PC-3 (cell line): ENCODE measurements around the gene C1orf141. TPM values are rescaled to one million over a fixed set of nuclear protein-coding genes. Genes with fewer than 3 reads are reported as not detected.
"Not testable (repeated sequence)": the region's sequence is repeated elsewhere in the genome, so short reads cannot be mapped to it uniquely, and the experiment has no call there.

Source experiments
- ATAC-seq: fragments of 200-7000 bp; cut with Tn5 transposase; 2 replicates; pipeline ENCODE4 v1.9.1; 2020; ENCODE audit warnings: mild to moderate bottlenecking, moderate library complexity
- BruUV-seq: library from RNA; stranded (reverse); fragments of 400-500 nt; replicated peaks from 2 replicates; lab custom pipeline; 2021; lab: Mats Ljungman, UMichigan
- CTCF ChIA-PET: fragments of 300-600 bp; sonication (Branson Sonifier 250); formaldehyde crosslinking; loops from one replicate; lab custom pipeline; 2022; ENCODE audit warnings: antibody characterized with exemption; lab: Charles Lee
- POLR2A ChIA-PET: fragments of 300-600 bp; sonication (Branson Sonifier 250); formaldehyde crosslinking; loops from one replicate; lab custom pipeline; 2022; ENCODE audit warnings: antibody characterized with exemption; ENCODE audit not compliant: unreplicated experiment; lab: Charles Lee
- DNase-seq: peaks from one replicate; pipeline ENCODE4 v3.0.0-alpha.2; 2015
- H2AFZ ChIP-seq: fragments of 300-600 bp; sonication (generic); 2 replicates; pipeline ENCODE4 v1.6.0; 2016; ENCODE audit warnings: antibody characterized with exemption, low read length
- H3F3A ChIP-seq: fragments of 300-600 bp; sonication (generic); one replicate; pipeline ENCODE4 v1.6.0; 2017; ENCODE audit warnings: antibody characterized with exemption, low read length, control low read depth, mild to moderate bottlenecking; ENCODE audit not compliant: unreplicated experiment
- H3K27ac ChIP-seq: fragments of 300-600 bp; sonication (generic); 2 replicates; pipeline ENCODE4 v1.5.1; 2016; ENCODE audit warnings: mild to moderate bottlenecking, low read length
- H3K27me3 ChIP-seq: fragments of 300-600 bp; sonication (generic); 2 replicates; pipeline ENCODE4 v1.6.1; 2016; ENCODE audit warnings: low read length, mixed read lengths
- H3K36me3 ChIP-seq: fragments of 300-600 bp; sonication (generic); 2 replicates; pipeline ENCODE4 v1.6.1; 2016; ENCODE audit warnings: low read depth, mixed run types, low read length, mixed read lengths
- H3K4me1 ChIP-seq: fragments of 300-600 bp; sonication (generic); 2 replicates; pipeline ENCODE4 v1.5.1; 2016; ENCODE audit warnings: low read length; ENCODE audit not compliant: insufficient read depth
- H3K4me2 ChIP-seq: fragments of 300-600 bp; sonication (generic); 2 replicates; pipeline ENCODE4 v1.6.0; 2016; ENCODE audit warnings: low read length
- H3K4me3 ChIP-seq: fragments of 300-600 bp; sonication (generic); 2 replicates; pipeline ENCODE4 v1.5.1; 2016; ENCODE audit warnings: mild to moderate bottlenecking, low read length, mixed read lengths
- H3K79me2 ChIP-seq: fragments of 300-600 bp; sonication (generic); 2 replicates; pipeline ENCODE4 v1.6.1; 2017; ENCODE audit warnings: low read length, mixed read lengths
- H3K9ac ChIP-seq: fragments of 300-600 bp; sonication (generic); 2 replicates; pipeline ENCODE4 v1.6.0; 2016; ENCODE audit warnings: mild to moderate bottlenecking, low read length
- H3K9me2 ChIP-seq: fragments of 300-600 bp; sonication (generic); replicated peaks from 2 replicates; pipeline ENCODE4 v1.6.1; 2016; ENCODE audit warnings: mixed run types, low read length, mixed read lengths
- H3K9me3 ChIP-seq: fragments of 300-600 bp; sonication (generic); 2 replicates; pipeline ENCODE4 v1.6.1; 2016; ENCODE audit warnings: low read length, mixed read lengths
- H4K20me1 ChIP-seq: fragments of 300-600 bp; sonication (generic); 2 replicates; pipeline ENCODE4 v1.6.1; 2016; ENCODE audit warnings: low read length, mixed read lengths
- EZH2 ChIP-seq: fragments of 300-600 bp; sonication (generic); IDR thresholded peaks from one replicate; pipeline ENCODE4 v1.6.1; 2017; ENCODE audit warnings: antibody characterized with exemption, mild to moderate bottlenecking, low read length; ENCODE audit not compliant: unreplicated experiment
- EZH2phosphoT487 ChIP-seq: fragments of 300-600 bp; sonication (generic); IDR thresholded peaks from 2 replicates; pipeline ENCODE4 v1.6.1; 2018; ENCODE audit warnings: mild to moderate bottlenecking, antibody characterized with exemption, low read length, borderline replicate concordance
- intact Hi-C: fragments of 100-400 bp; cut with micrococcal nuclease; formaldehyde crosslinking; loops from 2 replicates; pipeline ENCODE4 v1.9.0; 2023
- total RNA-seq: library from RNA; depleted of rRNA; stranded (reverse); fragments of >200 nt; gene quantifications from 2 replicates; pipeline ENCODE4 v1.2.3, GENCODE V29; 2014
- TF ChIP-seq, protein P1 (sequence below): fragments of 300-600 bp; sonication (generic); conservative IDR thresholded peaks from 2 replicates; pipeline ENCODE4 v1.5.1; 2017; ENCODE audit warnings: antibody characterized with exemption, low read depth, mild to moderate bottlenecking, low read length

C1orf141 gene
- total RNA-seq, 1 experiment from 2014 or later, result not detected

DNA sequence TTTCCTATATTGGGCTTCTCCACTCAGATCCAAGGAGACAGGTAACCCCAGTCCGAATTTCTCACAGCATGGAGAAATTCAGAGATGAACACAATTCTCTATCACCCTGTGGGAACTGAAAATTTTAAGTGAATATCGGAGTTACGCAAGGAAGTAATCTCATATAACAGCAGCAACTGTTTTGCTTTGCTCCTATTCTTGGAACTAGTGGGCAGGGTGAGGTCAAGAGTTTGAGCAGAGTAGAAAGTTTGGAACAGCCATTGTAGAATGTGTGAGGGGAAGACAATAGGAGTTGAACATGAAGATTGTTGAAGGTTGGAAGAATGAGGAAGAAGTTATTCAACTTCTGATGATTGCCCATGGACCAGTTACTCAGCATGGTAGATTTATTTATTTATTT is 56.5 kb downstream of the C1orf141 start:
- CTCF ChIA-PET, result no interaction called here
- TF ChIP-seq EZH2 (no peak), EZH2phosphoT487 (no peak)
- TF ChIP-seq, protein P1, sequence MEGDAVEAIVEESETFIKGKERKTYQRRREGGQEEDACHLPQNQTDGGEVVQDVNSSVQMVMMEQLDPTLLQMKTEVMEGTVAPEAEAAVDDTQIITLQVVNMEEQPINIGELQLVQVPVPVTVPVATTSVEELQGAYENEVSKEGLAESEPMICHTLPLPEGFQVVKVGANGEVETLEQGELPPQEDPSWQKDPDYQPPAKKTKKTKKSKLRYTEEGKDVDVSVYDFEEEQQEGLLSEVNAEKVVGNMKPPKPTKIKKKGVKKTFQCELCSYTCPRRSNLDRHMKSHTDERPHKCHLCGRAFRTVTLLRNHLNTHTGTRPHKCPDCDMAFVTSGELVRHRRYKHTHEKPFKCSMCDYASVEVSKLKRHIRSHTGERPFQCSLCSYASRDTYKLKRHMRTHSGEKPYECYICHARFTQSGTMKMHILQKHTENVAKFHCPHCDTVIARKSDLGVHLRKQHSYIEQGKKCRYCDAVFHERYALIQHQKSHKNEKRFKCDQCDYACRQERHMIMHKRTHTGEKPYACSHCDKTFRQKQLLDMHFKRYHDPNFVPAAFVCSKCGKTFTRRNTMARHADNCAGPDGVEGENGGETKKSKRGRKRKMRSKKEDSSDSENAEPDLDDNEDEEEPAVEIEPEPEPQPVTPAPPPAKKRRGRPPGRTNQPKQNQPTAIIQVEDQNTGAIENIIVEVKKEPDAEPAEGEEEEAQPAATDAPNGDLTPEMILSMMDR, result no peak
- DNase-seq (no peak), ATAC-seq (no peak)
- Histone ChIP-seq H3K27ac (no peak overlapping the region), H3K9ac (no peak overlapping the region), H3K4me1 (no peaks in the 10 kb centered on the region), H3K4me2 (no peak overlapping the region), H3K4me3 (no peak overlapping the region), H3K9me2 (0 out of 2 replicates have a peak, but pooled peaks cover 7% of the 10 kb centered on the region), H2AFZ (no peak overlapping the region), H4K20me1 (no peaks in the 10 kb centered on the region), H3K9me3 (no peaks in the 10 kb centered on the region), H3K27me3 (no peaks in the 10 kb centered on the region), H3K36me3 (no peaks in the 10 kb centered on the region), H3F3A (no peaks in the 10 kb centered on the region), H3K79me2 (no peaks in the 10 kb centered on the region)
- intact Hi-C loops, result no loop called here
- POLR2A ChIA-PET, result no interaction called here
- no TSS peak for BruUV-seq

DNA sequence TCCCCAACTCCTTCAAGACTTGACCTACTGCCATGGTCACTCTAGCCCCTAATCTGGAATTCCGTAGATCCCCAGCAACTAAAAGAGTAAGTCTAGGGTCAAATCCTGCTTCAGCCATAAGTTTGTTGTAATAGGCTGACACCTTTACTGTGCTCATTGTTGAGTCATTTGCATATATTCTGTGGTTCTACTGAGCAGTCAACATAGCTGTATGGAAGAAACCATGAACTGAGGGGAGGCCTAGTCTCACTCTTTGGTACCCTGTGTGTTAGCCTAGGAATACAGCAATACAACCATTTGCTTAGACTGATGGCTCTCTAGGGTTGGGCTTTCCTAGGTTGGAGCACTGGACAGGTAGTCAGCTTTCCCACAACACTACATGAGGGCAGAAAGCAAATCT is 57.2 kb downstream of the C1orf141 start:
- no peaks in the 10 kb centered on the region for H3K27me3 ChIP-seq

DNA sequence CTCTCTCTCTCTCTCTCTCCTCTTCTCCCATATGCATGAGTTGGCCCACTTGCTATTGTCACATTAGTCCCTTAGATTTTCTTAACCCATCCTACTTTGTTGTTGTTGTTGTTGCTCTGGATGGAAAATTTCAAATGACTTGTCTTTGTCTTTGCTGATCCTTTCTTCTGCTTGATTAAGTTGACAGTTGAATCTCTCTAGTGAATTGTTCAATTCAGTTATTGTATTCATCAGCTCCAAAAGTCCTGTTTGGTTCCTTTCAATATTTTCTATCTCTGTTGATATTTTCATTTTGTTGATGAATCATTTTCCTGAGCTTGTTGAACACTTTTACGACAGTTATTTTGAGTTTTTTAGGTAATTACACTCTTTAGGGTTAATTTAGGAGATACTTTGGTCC is 62.0 kb downstream of the C1orf141 start:
- no peak overlapping the region for H3K4me3 ChIP-seq

More for the DNA sequence above, 57.2 kb downstream of the C1orf141 start:
- Histone ChIP-seq H3K9ac (no peak overlapping the region), H3K4me3 (no peak overlapping the region), H3K9me3 (no peaks in the 10 kb centered on the region), H4K20me1 (no peaks in the 10 kb centered on the region), H2AFZ (no peak overlapping the region), H3K4me2 (no peak overlapping the region), H3F3A (no peaks in the 10 kb centered on the region), H3K9me2 (0 out of 2 replicates have a peak, but pooled peaks cover 7% of the 10 kb centered on the region), H3K4me1 (no peaks in the 10 kb centered on the region), H3K79me2 (no peaks in the 10 kb centered on the region), H3K36me3 (no peaks in the 10 kb centered on the region), H3K27ac (no peak overlapping the region)
- ATAC-seq (no peak), DNase-seq (no peak)
- TF ChIP-seq EZH2phosphoT487 (no peak), EZH2 (no peak)
- TF ChIP-seq, protein P1, result no peak
- no TSS peak for BruUV-seq
- CTCF ChIA-PET, result no interaction called here
- POLR2A ChIA-PET, result no interaction called here
- intact Hi-C loops, result no loop called here

DNA sequence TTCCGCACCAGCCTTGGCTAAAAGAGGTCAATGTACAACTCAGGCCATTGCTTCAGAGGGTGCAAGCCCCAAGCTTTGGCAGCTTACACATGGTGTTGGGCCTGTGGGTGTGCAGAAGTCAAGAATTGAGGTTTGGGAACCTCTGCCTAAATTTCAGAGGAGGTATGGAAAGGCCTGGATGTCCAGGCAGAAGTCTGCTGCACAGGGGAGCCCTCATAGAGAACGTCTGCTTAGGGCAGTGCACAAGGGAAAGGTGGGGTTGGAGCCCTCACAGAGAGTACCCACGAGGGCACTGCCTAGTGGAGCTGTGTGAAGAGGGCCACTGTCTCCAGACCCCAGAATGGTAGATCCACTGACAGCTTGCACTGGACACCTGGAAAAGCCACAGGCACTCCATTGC is 67.1 kb downstream of the C1orf141 start:
- H3K9ac ChIP-seq, DNase-seq, H3K4me2 ChIP-seq, H3K4me1 ChIP-seq, H4K20me1 ChIP-seq, H3K9me3 ChIP-seq, CTCF ChIA-PET, H3K36me3 ChIP-seq, H3F3A ChIP-seq, H3K9me2 ChIP-seq, POLR2A ChIA-PET, ATAC-seq, intact Hi-C loops, H3K79me2 ChIP-seq, H2AFZ ChIP-seq, BruUV-seq, H3K27ac ChIP-seq, H3K27me3 ChIP-seq, H3K4me3 ChIP-seq: not testable (repeated sequence)

More for the DNA sequence above, 62.0 kb downstream of the C1orf141 start:
- no peak overlapping the region for H3K4me2 ChIP-seq
- TF ChIP-seq EZH2 (no peak), EZH2phosphoT487 (no peak)
- TF ChIP-seq, protein P1, result no peak
- no peaks in the 10 kb centered on the region for H3K27me3 ChIP-seq
- H3K9me2 ChIP-seq, result 0 out of 2 replicates have a peak, but pooled peaks cover 7% of the 10 kb centered on the region
- H3K27ac ChIP-seq, result no peak overlapping the region
- CTCF ChIA-PET, result no interaction called here
- H4K20me1 ChIP-seq, result no peaks in the 10 kb centered on the region
- no peak overlapping the region for H3K9ac ChIP-seq
- no peaks in the 10 kb centered on the region for H3K4me1 ChIP-seq
- H3F3A ChIP-seq, result no peaks in the 10 kb centered on the region
- H3K79me2 ChIP-seq, result no peaks in the 10 kb centered on the region
- DNase-seq (no peak), ATAC-seq (no peak)
- intact Hi-C loops, result no loop called here
- BruUV-seq, result no TSS peak
- H3K36me3 ChIP-seq, result no peaks in the 10 kb centered on the region
- no peak overlapping the region for H2AFZ ChIP-seq
- POLR2A ChIA-PET, result no interaction called here
- H3K9me3 ChIP-seq, result 0 out of 2 replicates have a peak, but pooled peaks cover 3% of the 10 kb centered on the region
